Lower leg skin (tissue), 3 donors: ENCODE results near the gene FAM209A.
"Not testable (repeated sequence)": the region's sequence is repeated elsewhere in the genome, so short reads cannot be mapped to it uniquely, and the experiment has no call there.

ENCODE experiments used
- CTCF ChIP-seq, 3 donors: fragments of 450-650 bp; IDR thresholded peaks; one replicate each; pipeline ENCODE4 v1.5.1; 2016; ENCODE audit warnings: antibody characterized with exemption in 3 of 3, mild to moderate bottlenecking in 3 of 3, moderate library complexity in 2 of 3
- POLR2A ChIP-seq, 2 donors: fragments of 450-650 bp; IDR thresholded peaks; one replicate each; pipeline ENCODE4 v1.6.1; 2016 to 2017; ENCODE audit warnings: antibody characterized with exemption in 2 of 2, mild to moderate bottlenecking in 1 of 2, moderate library complexity in 1 of 2

GRCh38 chr20:56564526-56564925, 40.0 kb downstream of the FAM209A start:
- not testable (repeated sequence) for TF ChIP-seq POLR2A, CTCF (IDR thresholded peaks at IDR 0.05)
